H9 (cell line): ENCODE measurements around the gene PPP1R18. TPM values are rescaled to one million over a fixed set of nuclear protein-coding genes. Genes with fewer than 3 reads are reported as not detected.

Experiments
- DNase-seq: peaks from one replicate; pipeline ENCODE4 v3.0.0-alpha.2; 2017
- H2AFZ ChIP-seq: one replicate; pipeline ENCODE4 v1.6.1; 2013; ENCODE audit warnings: mild to moderate bottlenecking, low read length, control low read depth, moderate library complexity
- H2AK5ac ChIP-seq: 2 replicates; pipeline ENCODE4 v1.6.1; 2013; ENCODE audit warnings: low read length, control low read depth, mixed read lengths; ENCODE audit not compliant: insufficient read length
- H2BK120ac ChIP-seq: one replicate; pipeline ENCODE4 v1.6.1; 2013; ENCODE audit warnings: low read depth, mild to moderate bottlenecking, low read length, control low read depth, inconsistent platforms; ENCODE audit not compliant: poor library complexity, severe bottlenecking
- H2BK12ac ChIP-seq: 2 replicates; pipeline ENCODE4 v1.6.1; 2013; ENCODE audit warnings: low read length, control low read depth, mixed read lengths, low read depth; ENCODE audit not compliant: insufficient read length
- H2BK15ac ChIP-seq: 2 replicates; pipeline ENCODE4 v1.6.1; 2013; ENCODE audit warnings: low read depth, low read length, control low read depth
- H2BK20ac ChIP-seq: one replicate; pipeline ENCODE4 v1.6.1; 2013; ENCODE audit warnings: low read depth, mild to moderate bottlenecking, low read length, control low read depth, inconsistent platforms; ENCODE audit not compliant: poor library complexity, severe bottlenecking
- H2BK5ac ChIP-seq: 2 replicates; pipeline ENCODE4 v1.6.1; 2013; ENCODE audit warnings: low read length, control low read depth, mixed read lengths; ENCODE audit not compliant: insufficient read length
- H3K14ac ChIP-seq: 2 replicates; pipeline ENCODE4 v1.6.1; 2013; ENCODE audit warnings: low read length, control low read depth; ENCODE audit not compliant: insufficient read depth
- H3K18ac ChIP-seq: 2 replicates; pipeline ENCODE4 v1.6.1; 2013; ENCODE audit warnings: low read depth, mild to moderate bottlenecking, mixed read lengths, low read length, control low read depth; ENCODE audit not compliant: insufficient read length
- H3K23ac ChIP-seq: 2 replicates; pipeline ENCODE4 v1.6.1; 2013; ENCODE audit warnings: low read length, control low read depth, mixed read lengths, low read depth; ENCODE audit not compliant: insufficient read length
- H3K23me2 ChIP-seq: 2 replicates; pipeline ENCODE4 v1.6.1; 2013; ENCODE audit warnings: low read depth, mild to moderate bottlenecking, mixed read lengths, low read length, control low read depth; ENCODE audit not compliant: insufficient read length, poor library complexity, severe bottlenecking
- H3K27ac ChIP-seq: 2 replicates; pipeline ENCODE4 v1.5.1; 2013; ENCODE audit warnings: low read length, control low read depth, mixed read lengths, low read depth; ENCODE audit not compliant: insufficient read length
- H3K27me3 ChIP-seq: 2 replicates; pipeline ENCODE4 v1.6.1; 2013; ENCODE audit warnings: low read length, control low read depth, inconsistent platforms; ENCODE audit not compliant: insufficient read depth
- H3K4ac ChIP-seq: 2 replicates; pipeline ENCODE4 v1.6.1; 2013; ENCODE audit warnings: low read depth, mild to moderate bottlenecking, control low read depth, inconsistent platforms, low read length, moderate library complexity
- H3K4me1 ChIP-seq: 2 replicates; pipeline ENCODE4 v1.6.1; 2013; ENCODE audit warnings: low read length, control low read depth, inconsistent platforms; ENCODE audit not compliant: insufficient read depth
- H3K4me2 ChIP-seq: 2 replicates; pipeline ENCODE4 v1.6.1; 2013; ENCODE audit warnings: low read length, control low read depth, mixed read lengths; ENCODE audit not compliant: insufficient read length, insufficient read depth
- H3K56ac ChIP-seq: 2 replicates; pipeline ENCODE4 v1.6.1; 2013; ENCODE audit warnings: low read depth, mild to moderate bottlenecking, mixed read lengths, low read length, control low read depth; ENCODE audit not compliant: insufficient read length
- H3K79me1 ChIP-seq: 2 replicates; pipeline ENCODE4 v1.6.1; 2013; ENCODE audit warnings: low read depth, mild to moderate bottlenecking, moderate library complexity, low read length, control low read depth, inconsistent platforms; ENCODE audit not compliant: insufficient read depth, poor library complexity, severe bottlenecking
- H3K79me2 ChIP-seq: 2 replicates; pipeline ENCODE4 v1.6.1; 2013; ENCODE audit warnings: low read length, control low read depth, inconsistent platforms; ENCODE audit not compliant: insufficient read depth
- H3K9ac ChIP-seq: 2 replicates; pipeline ENCODE4 v1.6.1; 2013; ENCODE audit warnings: low read length, control low read depth, mixed read lengths; ENCODE audit not compliant: insufficient read length; ENCODE audit errors: extremely low read depth
- H3K9me3 ChIP-seq: one replicate; pipeline ENCODE4 v1.6.1; 2013; ENCODE audit warnings: low read depth, low read length, inconsistent platforms; ENCODE audit not compliant: control insufficient read depth
- H3T11ph ChIP-seq: one replicate; pipeline ENCODE4 v1.6.1; 2013; ENCODE audit warnings: mild to moderate bottlenecking, low read length, control low read depth, inconsistent platforms
- H4K20me1 ChIP-seq: one replicate; pipeline ENCODE4 v1.6.1; 2013; ENCODE audit not compliant: control insufficient read depth, insufficient read length, insufficient read depth
- H4K5ac ChIP-seq: 2 replicates; pipeline ENCODE4 v1.6.1; 2013; ENCODE audit warnings: low read depth, mild to moderate bottlenecking, mixed read lengths, low read length, control low read depth; ENCODE audit not compliant: insufficient read length
- H4K8ac ChIP-seq: replicated peaks from 2 replicates; pipeline ENCODE4 v1.6.1; 2013; ENCODE audit warnings: low read length, control low read depth, mixed read lengths, low read depth; ENCODE audit not compliant: insufficient read length
- H4K91ac ChIP-seq: 2 replicates; pipeline ENCODE4 v1.6.1; 2013; ENCODE audit warnings: low read depth, mild to moderate bottlenecking, moderate library complexity, mixed read lengths, low read length, control low read depth; ENCODE audit not compliant: insufficient read length
- H3K27ac Mint-ChIP-seq, 3 experiments: 2 replicates in 2 of 3; 3 replicates in 1 of 3; pipeline ENCODE4 v1.8.0; 2020 to 2021; ENCODE audit warnings: mixed read lengths in 3 of 3, mild to moderate bottlenecking in 1 of 3, moderate library complexity in 1 of 3
- H3K27me3 Mint-ChIP-seq: 2 replicates; pipeline ENCODE4 v1.8.0; 2021; ENCODE audit warnings: low read depth, mild to moderate bottlenecking, moderate library complexity, mixed read lengths
- H3K36me3 Mint-ChIP-seq, 3 experiments: 2 replicates in 2 of 3; 3 replicates in 1 of 3; pipeline ENCODE4 v1.8.0; 2020 to 2021; ENCODE audit warnings: low read depth in 3 of 3, mixed read lengths in 3 of 3; ENCODE audit not compliant: insufficient read depth in 1 of 3
- H3K4me1 Mint-ChIP-seq, 2 experiments: 2 replicates each; pipeline ENCODE4 v1.8.0; 2020; ENCODE audit warnings: mixed read lengths in 2 of 2
- H3K4me3 Mint-ChIP-seq, 2 experiments: 2 replicates in 1 of 2; 3 replicates in 1 of 2; pipeline ENCODE4 v1.8.0; 2020 to 2021; ENCODE audit warnings: mild to moderate bottlenecking in 2 of 2, mixed read lengths in 2 of 2, moderate library complexity in 1 of 2
- H3K9me3 Mint-ChIP-seq, 2 experiments: 2 replicates in 1 of 2; 3 replicates in 1 of 2; pipeline ENCODE4 v1.8.0; 2020; ENCODE audit warnings: mild to moderate bottlenecking in 2 of 2, mixed read lengths in 2 of 2, moderate library complexity in 1 of 2
- WGBS: extraction: QIAGEN DNeasy Blood & Tissue Kit; methylation state at CpG from one replicate; pipeline ENCODE4 v1.1.7; 2013; ENCODE audit warnings: missing lambda C conversion rate, low lambda C conversion rate, mixed read lengths; ENCODE audit not compliant: insufficient read length; ENCODE audit errors: extremely low coverage; 5-methylcytosine and 5-hydroxymethylcytosine counted together
- total RNA-seq: library from RNA; stranded (reverse); gene quantifications from 2 replicates; pipeline ENCODE4 v1.2.1, GENCODE V29; 2021
- TF ChIP-seq, protein P1 (sequence below): fragments of 200-600 bp; sonication (generic); conservative IDR thresholded peaks from 3 replicates; pipeline ENCODE4 v1.8.0; 2021; ENCODE audit warnings: antibody characterized with exemption, mild to moderate bottlenecking

PPP1R18 gene
- total RNA-seq, 1 experiment from 2014 or later = 28.0 TPM

DNA sequence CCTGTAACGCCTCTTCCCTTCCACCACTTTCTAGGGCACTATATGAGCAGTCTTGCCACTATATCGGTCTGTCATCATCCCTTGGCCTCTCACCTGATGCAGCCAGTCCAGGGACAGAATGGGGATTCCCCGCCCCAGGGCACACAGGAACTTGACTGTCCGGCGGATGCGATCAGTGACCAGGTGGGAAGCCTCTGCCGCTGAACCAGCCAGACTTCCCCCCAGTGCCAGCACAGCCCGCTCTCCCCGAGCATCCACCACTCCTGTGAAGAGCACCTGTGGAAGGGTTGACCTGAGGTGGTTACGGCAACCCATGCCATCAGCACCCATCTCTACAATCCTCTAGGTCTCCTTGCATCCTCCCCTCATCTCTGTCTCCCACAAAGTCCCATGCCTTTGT is 16.6 kb upstream of the PPP1R18 start:
- H2BK20ac ChIP-seq = no peak overlapping the region
- no CpG with 5 or more reads among the region's 10 CpGs for WGBS
- no peak overlapping the region for H3K27ac ChIP-seq
- no peak overlapping the region for H3K18ac ChIP-seq
- H4K20me1 ChIP-seq = no peaks in the 10 kb centered on the region
- TF ChIP-seq, protein P1, sequence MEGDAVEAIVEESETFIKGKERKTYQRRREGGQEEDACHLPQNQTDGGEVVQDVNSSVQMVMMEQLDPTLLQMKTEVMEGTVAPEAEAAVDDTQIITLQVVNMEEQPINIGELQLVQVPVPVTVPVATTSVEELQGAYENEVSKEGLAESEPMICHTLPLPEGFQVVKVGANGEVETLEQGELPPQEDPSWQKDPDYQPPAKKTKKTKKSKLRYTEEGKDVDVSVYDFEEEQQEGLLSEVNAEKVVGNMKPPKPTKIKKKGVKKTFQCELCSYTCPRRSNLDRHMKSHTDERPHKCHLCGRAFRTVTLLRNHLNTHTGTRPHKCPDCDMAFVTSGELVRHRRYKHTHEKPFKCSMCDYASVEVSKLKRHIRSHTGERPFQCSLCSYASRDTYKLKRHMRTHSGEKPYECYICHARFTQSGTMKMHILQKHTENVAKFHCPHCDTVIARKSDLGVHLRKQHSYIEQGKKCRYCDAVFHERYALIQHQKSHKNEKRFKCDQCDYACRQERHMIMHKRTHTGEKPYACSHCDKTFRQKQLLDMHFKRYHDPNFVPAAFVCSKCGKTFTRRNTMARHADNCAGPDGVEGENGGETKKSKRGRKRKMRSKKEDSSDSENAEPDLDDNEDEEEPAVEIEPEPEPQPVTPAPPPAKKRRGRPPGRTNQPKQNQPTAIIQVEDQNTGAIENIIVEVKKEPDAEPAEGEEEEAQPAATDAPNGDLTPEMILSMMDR = no peak
- H3K14ac ChIP-seq = no peak overlapping the region
- no peak overlapping the region for H2BK12ac ChIP-seq
- H3K9me3 ChIP-seq = no peaks in the 10 kb centered on the region
- H3K23ac ChIP-seq = no peak overlapping the region
- no peaks in the 10 kb centered on the region for H3K79me1 ChIP-seq
- H4K91ac ChIP-seq = no peak overlapping the region
- H4K5ac ChIP-seq = no peak overlapping the region
- no peaks in the 10 kb centered on the region for H3K79me2 ChIP-seq
- H3K4me3 Mint-ChIP-seq = no peak overlapping the region
- H3K27me3 Mint-ChIP-seq = no peaks in the 10 kb centered on the region
- no peak overlapping the region for H3T11ph ChIP-seq
- H2BK15ac ChIP-seq = no peak overlapping the region
- H2AK5ac ChIP-seq = no peak overlapping the region
- H3K27ac Mint-ChIP-seq = no peak overlapping the region
- H3K4me2 ChIP-seq = no peak overlapping the region
- no peak overlapping the region for H3K4ac ChIP-seq
- H3K23me2 ChIP-seq = no peaks in the 10 kb centered on the region
- H3K4me1 ChIP-seq = 0 out of 2 replicates have a peak, but pooled peaks cover 2% of the 10 kb centered on the region
- no peak overlapping the region for H4K8ac ChIP-seq
- H3K56ac ChIP-seq = no peak overlapping the region
- no peak overlapping the region for H2BK120ac ChIP-seq
- peaks cover 5 to 9% of the 10 kb centered on the region in 2 experiments for H3K4me1 Mint-ChIP-seq
- H2AFZ ChIP-seq = no peak overlapping the region
- H3K9me3 Mint-ChIP-seq = no peaks in the 10 kb centered on the region
- peaks cover 50 to 76% (median 71%) of the 10 kb centered on the region in 3 experiments; a peak in 6 of 7 replicates for H3K36me3 Mint-ChIP-seq
- no peak overlapping the region for H2BK5ac ChIP-seq
- no peak overlapping the region for H3K9ac ChIP-seq
- DNase-seq = no peak
- no peaks in the 10 kb centered on the region for H3K27me3 ChIP-seq
